ENCODE measurements around the gene TLK2. TPM values are rescaled to one million over a fixed set of nuclear protein-coding genes. Genes with fewer than 3 reads are reported as not detected.

TLK2 gene
- total RNA-seq, 4 donors from 2014 or later: 30.3 to 66.0 (median 38.7) TPM

- H3K27ac ChIP-seq: no peak overlapping the region
- no peaks in the 10 kb centered on the region for H3K9me3 ChIP-seq
- H3K27me3 ChIP-seq: peaks cover 0 to 20% of the 10 kb centered on the region in 2 donors
- H3K4me3 ChIP-seq: no peak overlapping the region
- no peak for TF ChIP-seq EP300 (IDR thresholded peaks at IDR 0.05)
- TF ChIP-seq POLR2A (IDR thresholded peaks at IDR 0.05): no peak
- DNase-seq (ENCODE audit: low spot score in 2 of 2): no peak
- no peaks in the 10 kb centered on the region for H3K36me3 ChIP-seq
- WGBS, 2 donors: 89 to 94% methylated on average over 23 of the region's 23 CpGs
- H3K4me1 ChIP-seq: peaks cover 0 to 40% (median 4%) of the 10 kb centered on the region in 4 donors
These were observed 152.7 kb downstream of the TLK2 start for GRCh38 chr17:62631086-62631935.

- Histone ChIP-seq H3K4me1 (peaks cover 0 to 31% (median 1%) of the 10 kb centered on the region in 4 donors), H3K27me3 (peaks cover 0 to 20% of the 10 kb centered on the region in 2 donors), H3K9me3 (no peaks in the 10 kb centered on the region), H3K4me3 (no peak overlapping the region), H3K36me3 (no peaks in the 10 kb centered on the region), H3K27ac (no peak overlapping the region)
- WGBS, 2 donors: 75 to 79% methylated on average over 24 to 27 of the region's 27 CpGs
- DNase-seq (ENCODE audit: low spot score in 2 of 2): no peak
- TF ChIP-seq EP300 (IDR thresholded peaks at IDR 0.05) (no peak), CTCF (IDR thresholded peaks at IDR 0.05) (no peak), POLR2A (IDR thresholded peaks at IDR 0.05) (no peak)
These were observed 153.6 kb downstream of the TLK2 start for GRCh38 chr17:62631936-62632924.

GRCh38 chr17:62637809-62638208, 159.2 kb downstream of the TLK2 start:
- DNase-seq (ENCODE audit: low spot score in 2 of 2): no peak
- WGBS, 2 donors: 54 to 72% methylated on average over 9 of the region's 9 CpGs
- no peaks in the 10 kb centered on the region for H3K27me3 ChIP-seq
- no peaks in the 10 kb centered on the region for H3K4me1 ChIP-seq
- H3K9me3 ChIP-seq: no peaks in the 10 kb centered on the region
- peak overlapping the region in 1 of 4 donors; percentile 47 for H3K27ac ChIP-seq
- no peak for TF ChIP-seq POLR2A (IDR thresholded peaks at IDR 0.05)
- H3K4me3 ChIP-seq: no peak overlapping the region
- no peaks in the 10 kb centered on the region for H3K36me3 ChIP-seq

GRCh38 chr17:62641153-62641552, 162.5 kb downstream of the TLK2 start:
- Histone ChIP-seq H3K36me3 (no peaks in the 10 kb centered on the region), H3K9me3 (no peaks in the 10 kb centered on the region), H3K4me3 (no peak overlapping the region), H3K27ac (no peak overlapping the region), H3K4me1 (no peaks in the 10 kb centered on the region), H3K27me3 (no peaks in the 10 kb centered on the region)
- no peak for DNase-seq (ENCODE audit: low spot score in 2 of 2)
- WGBS, 2 donors: 72 to 77% methylated on average over 10 of the region's 10 CpGs
- TF ChIP-seq EP300 (IDR thresholded peaks at IDR 0.05) (no peak), POLR2A (IDR thresholded peaks at IDR 0.05) (no peak), CTCF (IDR thresholded peaks at IDR 0.05) (no peak)

GRCh38 chr17:62641951-62642350, 163.3 kb downstream of the TLK2 start:
- H3K27me3 ChIP-seq: no peaks in the 10 kb centered on the region
- DNase-seq (ENCODE audit: low spot score in 2 of 2): no peak
- WGBS, 2 donors: 62 to 75% methylated on average over 6 of the region's 6 CpGs
- H3K4me3 ChIP-seq: no peak overlapping the region
- H3K36me3 ChIP-seq: no peaks in the 10 kb centered on the region
- H3K4me1 ChIP-seq: no peaks in the 10 kb centered on the region
- no peak overlapping the region for H3K27ac ChIP-seq
- TF ChIP-seq EP300 (IDR thresholded peaks at IDR 0.05): no peak
- no peaks in the 10 kb centered on the region for H3K9me3 ChIP-seq

GRCh38 chr17:62643496-62643895, 164.9 kb downstream of the TLK2 start:
- peaks cover 0 to 8% (median 0%) of the 10 kb centered on the region in 4 donors for H3K4me1 ChIP-seq
- no peaks in the 10 kb centered on the region for H3K36me3 ChIP-seq
- H3K27ac ChIP-seq: no peak overlapping the region
- H3K27me3 ChIP-seq: no peaks in the 10 kb centered on the region
- TF ChIP-seq CTCF (IDR thresholded peaks at IDR 0.05): no peak
- TF ChIP-seq POLR2A (IDR thresholded peaks at IDR 0.05): no peak
- no peak for TF ChIP-seq EP300 (IDR thresholded peaks at IDR 0.05)
- WGBS, 2 donors: 77 to 79% methylated on average over 6 of the region's 6 CpGs
- DNase-seq (ENCODE audit: low spot score in 2 of 2): no peak
- H3K4me3 ChIP-seq: no peak overlapping the region
- no peaks in the 10 kb centered on the region for H3K9me3 ChIP-seq
